H1 (cell line): ENCODE results near the gene CPEB1. TPM values are rescaled to one million over a fixed set of nuclear protein-coding genes. Genes with fewer than 3 reads are reported as not detected.

Experiments
- CTCF ChIA-PET: fragments of 300-600 bp; sonication (Branson Sonifier 250); formaldehyde crosslinking; loops from one replicate; lab custom pipeline; 2021; ENCODE audit not compliant: partially characterized antibody; lab: Charles Lee
- POLR2A ChIA-PET: fragments of 300-600 bp; sonication (Branson Sonifier 250); formaldehyde crosslinking; loops from one replicate; lab custom pipeline; 2021; ENCODE audit warnings: inconsistent platforms; ENCODE audit not compliant: partially characterized antibody; lab: Charles Lee
- DNase-seq, 2 experiments: peaks; one replicate each; pipeline versions ENCODE4 v3.0.0 to v3.0.0-alpha.2; 2010 to 2022; ENCODE audit warnings: low spot score in 2 of 2, low read depth in 1 of 2, mixed read lengths in 1 of 2
- FAIRE-seq: peaks from 2 replicates; lab custom pipeline; 2011; peaks lifted over from hg19 to GRCh38; lab: Jason Lieb, UNC
- H2AFZ ChIP-seq: 2 replicates; pipeline ENCODE4 v1.8.1; 2012; ENCODE audit warnings: low read length, inconsistent platforms
- H2AK5ac ChIP-seq: 2 replicates; pipeline ENCODE4 v1.6.1; 2013; ENCODE audit warnings: low read depth, low read length
- H2BK120ac ChIP-seq: replicated peaks from 2 replicates; pipeline ENCODE3; 2013; ENCODE audit warnings: low read depth, low read length, inconsistent platforms
- H2BK12ac ChIP-seq: 2 replicates; pipeline ENCODE4 v1.6.1; 2013; ENCODE audit warnings: low read depth, low read length
- H2BK15ac ChIP-seq: 2 replicates; pipeline ENCODE4 v1.6.1; 2013; ENCODE audit warnings: low read length
- H2BK20ac ChIP-seq: 2 replicates; pipeline ENCODE4 v1.6.1; 2013; ENCODE audit warnings: low read length
- H2BK5ac ChIP-seq: 2 replicates; pipeline ENCODE4 v1.6.1; 2013; ENCODE audit warnings: low read depth, low read length
- H3K14ac ChIP-seq: 2 replicates; pipeline ENCODE4 v1.6.1; 2013; ENCODE audit warnings: inconsistent platforms; ENCODE audit not compliant: insufficient read length
- H3K18ac ChIP-seq: 2 replicates; pipeline ENCODE4 v1.6.1; 2013; ENCODE audit warnings: low read length; ENCODE audit errors: extremely low read depth
- H3K23ac ChIP-seq: 2 replicates; pipeline ENCODE4 v1.6.1; 2013; ENCODE audit warnings: inconsistent platforms; ENCODE audit not compliant: insufficient read length
- H3K23me2 ChIP-seq: 2 replicates; pipeline ENCODE4 v1.6.1; 2013; ENCODE audit warnings: low read depth, low read length
- H3K27ac ChIP-seq: 2 replicates; pipeline ENCODE4 v1.6.1; 2011; ENCODE audit warnings: low read depth, low read length, inconsistent platforms
- H3K27me3 ChIP-seq, 4 experiments: replicated peaks in 1 of 4; 1 replicate in 1 of 4; 2 replicates in 3 of 4; pipeline versions ENCODE4 v1.6.1 to v1.8.1; 2011 to 2013; ENCODE audit warnings: low read length in 3 of 4, mild to moderate bottlenecking in 3 of 4, inconsistent platforms in 2 of 4, mixed read lengths in 2 of 4, moderate library complexity in 1 of 4; ENCODE audit not compliant: control insufficient read depth in 3 of 4, insufficient read depth in 3 of 4; ENCODE audit errors: extremely low read depth in 1 of 4
- H3K36me3 ChIP-seq, 4 experiments: 2 replicates each; pipeline versions ENCODE4 v1.6.1 to v1.8.1; 2011 to 2013; ENCODE audit warnings: mild to moderate bottlenecking in 4 of 4, low read length in 3 of 4, moderate library complexity in 2 of 4, control low read depth in 1 of 4, inconsistent platforms in 1 of 4; ENCODE audit not compliant: insufficient read depth in 4 of 4, control insufficient read depth in 2 of 4
- H3K4ac ChIP-seq: replicated peaks from 2 replicates; pipeline ENCODE3; 2013; ENCODE audit warnings: low read length, low read depth, mixed read lengths, inconsistent platforms; ENCODE audit not compliant: insufficient read length
- H3K4me1 ChIP-seq, 4 experiments: replicated peaks in 1 of 4; 1 replicate in 1 of 4; 2 replicates in 3 of 4; pipeline versions ENCODE4 v1.6.1 to v1.8.1; 2011 to 2013; ENCODE audit warnings: low read length in 3 of 4, inconsistent platforms in 2 of 4, mixed read lengths in 1 of 4; ENCODE audit not compliant: insufficient read depth in 4 of 4, control insufficient read depth in 3 of 4
- H3K4me2 ChIP-seq, 2 experiments: 2 replicates each; pipeline versions ENCODE4 v1.6.1 to v1.8.1; 2011 to 2013; ENCODE audit warnings: low read depth in 2 of 2, low read length in 2 of 2, control low read depth in 1 of 2, inconsistent platforms in 1 of 2, mild to moderate bottlenecking in 1 of 2; ENCODE audit not compliant: insufficient read depth in 1 of 2
- H3K4me3 ChIP-seq, 4 experiments: fragments of 200-600, 300-600 bp in 1 of 4; sonication (generic), shearing (Covaris generic), sonication (Bioruptor Twin) in 1 of 4; 2 replicates each; pipeline versions ENCODE4 v1.5.1 to v1.8.1; 2011 to 2016; ENCODE audit warnings: low read length in 4 of 4, low read depth in 3 of 4, control low read depth in 2 of 4, inconsistent platforms in 2 of 4, mild to moderate bottlenecking in 2 of 4, mixed read lengths in 1 of 4, moderate library complexity in 1 of 4; ENCODE audit not compliant: insufficient read depth in 2 of 4; ENCODE audit errors: extremely low read depth in 1 of 4
- H3K56ac ChIP-seq: replicated peaks from 2 replicates; pipeline ENCODE3; 2013; ENCODE audit warnings: low read depth, mild to moderate bottlenecking, mixed read lengths, low read length, inconsistent platforms; ENCODE audit not compliant: insufficient read length
- H3K79me1 ChIP-seq: 2 replicates; pipeline ENCODE4 v1.6.1; 2013; ENCODE audit warnings: low read depth, low read length, control low read depth
- H3K79me2 ChIP-seq, 2 experiments: 2 replicates each; pipeline versions ENCODE4 v1.6.1 to v1.8.1; 2012 to 2013; ENCODE audit warnings: low read length in 2 of 2, mild to moderate bottlenecking in 2 of 2, inconsistent platforms in 1 of 2; ENCODE audit not compliant: insufficient read depth in 2 of 2, control insufficient read depth in 1 of 2
- H3K9ac ChIP-seq, 4 experiments: replicated peaks in 1 of 4; 1 replicate in 1 of 4; 2 replicates in 3 of 4; pipeline versions ENCODE4 v1.6.1 to v1.8.1; 2011 to 2013; ENCODE audit warnings: low read depth in 3 of 4, low read length in 3 of 4, control low read depth in 2 of 4, mild to moderate bottlenecking in 2 of 4, moderate library complexity in 2 of 4, inconsistent platforms in 1 of 4; ENCODE audit errors: extremely low read depth in 1 of 4
- H3K9me3 ChIP-seq, 2 experiments: 2 replicates each; pipeline versions ENCODE4 v1.6.1 to v1.8.1; 2012 to 2013; ENCODE audit warnings: mild to moderate bottlenecking in 2 of 2, moderate library complexity in 2 of 2, control low read depth in 1 of 2, inconsistent platforms in 1 of 2, low read depth in 1 of 2, low read length in 1 of 2, mixed read lengths in 1 of 2; ENCODE audit not compliant: insufficient read depth in 2 of 2
- H4K20me1 ChIP-seq, 2 experiments: replicated peaks in 1 of 2; 2 replicates each; pipeline versions ENCODE3 to v1.8.1; 2011 to 2013; ENCODE audit warnings: inconsistent platforms in 2 of 2, low read length in 2 of 2, mild to moderate bottlenecking in 1 of 2; ENCODE audit not compliant: insufficient read depth in 2 of 2, control insufficient read depth in 1 of 2
- H4K5ac ChIP-seq: 2 replicates; pipeline ENCODE4 v1.6.1; 2013; ENCODE audit warnings: low read length, low read depth, mixed read lengths, inconsistent platforms; ENCODE audit not compliant: insufficient read length
- H4K8ac ChIP-seq: 2 replicates; pipeline ENCODE4 v1.8.0; 2013; ENCODE audit warnings: mild to moderate bottlenecking, moderate library complexity, low read length, inconsistent platforms; ENCODE audit not compliant: insufficient read depth; ENCODE audit errors: extremely low read depth
- H4K91ac ChIP-seq: replicated peaks from 2 replicates; pipeline ENCODE3; 2013; ENCODE audit warnings: low read length, mixed read lengths, inconsistent platforms; ENCODE audit not compliant: insufficient read length
- RAD21 ChIP-seq, 2 experiments: IDR thresholded peaks in 1 of 2; conservative IDR thresholded peaks in 1 of 2; 2 replicates each; pipeline ENCODE4 v1.6.1; 2011; ENCODE audit warnings: low read depth in 2 of 2, low read length in 2 of 2, improper control_type of control experiment in 1 of 2, inconsistent platforms in 1 of 2, mild to moderate bottlenecking in 1 of 2, moderate library complexity in 1 of 2
- YY1 ChIP-seq: IDR thresholded peaks from 2 replicates; pipeline ENCODE4 v1.6.1; 2011; ENCODE audit warnings: low read depth, mild to moderate bottlenecking, low read length
- WGBS, 2 experiments: shearing (Covaris generic) in 1 of 2; methylation state at CpG; one replicate each; pipeline versions ENCODE4 v1.1.6 to v1.1.7; 2013 to 2015; ENCODE audit warnings: low lambda C conversion rate in 2 of 2, mixed read lengths in 2 of 2, inconsistent platforms in 1 of 2, low coverage in 1 of 2, missing lambda C conversion rate in 1 of 2; ENCODE audit not compliant: insufficient replicate concordance in 2 of 2, insufficient coverage in 1 of 2, insufficient read length in 1 of 2; ENCODE audit errors: extremely low coverage in 1 of 2, missing lambda C conversion rate in 1 of 2; 5-methylcytosine and 5-hydroxymethylcytosine counted together
- polyA plus RNA-seq, 7 experiments: library from polyadenylated mRNA; depleted of rRNA in 3 of 7; stranded (reverse) in 5 of 7; unstranded in 2 of 7; fragments of >200 nt in 5 of 7; fragments of 200-250 nt in 2 of 7; gene quantifications; 1 replicate in 5 of 7; 2 replicates in 1 of 7; 4 replicates in 1 of 7; pipeline versions ENCODE4 v1.2.1 to v1.2.3, GENCODE V29; 2011 to 2013; ENCODE audit warnings: missing spikeins in 2 of 7, mixed read lengths in 2 of 7
- total RNA-seq: library from RNA; stranded (reverse); fragmentation: NEBNext Ultra II Directional; extraction: Animal tissue kit (Norgen Biotek cat#: 25700); gene quantifications from 2 replicates; pipeline ENCODE4 v1.2.1, GENCODE V29; 2021

The CPEB1 gene
- total and polyA plus RNA-seq, 2 of the 8 experiments (the other 6 are each of a cell fraction or from before 2014, with no cell fraction given) = 4.4 to 4.5 TPM

- H3K14ac ChIP-seq = no peak overlapping the region
- WGBS, 2 experiments = 93% methylated on average over 5 of the region's 5 CpGs; no CpG with 5 or more reads in 1 of the 2 experiments
- H4K91ac ChIP-seq = no peak overlapping the region
- H4K8ac ChIP-seq = no peak overlapping the region
- no peak overlapping the region for H3K9ac ChIP-seq
- H2BK12ac ChIP-seq = no peak overlapping the region
- H3K27me3 ChIP-seq = no peaks in the 10 kb centered on the region; a peak in 3 of 7 replicates
- no peak overlapping the region for H2BK20ac ChIP-seq
- no peaks in the 10 kb centered on the region for H3K36me3 ChIP-seq
- no peaks in the 10 kb centered on the region; the same call in 1 of the 2 replicates for H3K23me2 ChIP-seq
- H3K9me3 ChIP-seq = 0 out of 4 replicates have a peak, but pooled peaks cover 0 to 2% of the 10 kb centered on the region in 2 experiments
- no peak for DNase-seq
- H3K27ac ChIP-seq = no peak overlapping the region
- H2BK15ac ChIP-seq = no peak overlapping the region
- no peak overlapping the region for H2BK5ac ChIP-seq
- H2BK120ac ChIP-seq = no peak overlapping the region
- no peak overlapping the region for H3K4ac ChIP-seq
- no peak overlapping the region for H2AFZ ChIP-seq
- no peaks in the 10 kb centered on the region for H3K4me1 ChIP-seq
- H3K56ac ChIP-seq = no peak overlapping the region
- no peak overlapping the region for H3K18ac ChIP-seq
- no peaks in the 10 kb centered on the region for H3K79me2 ChIP-seq
- CTCF ChIA-PET = interaction anchor here (1.7 kb wide), 1 partner anchor 42 kb away, joined by 4 read pairs; no protein-coding TSS in a partner anchor
- peaks cover 0 to 10% of the 10 kb centered on the region in 2 experiments for H4K20me1 ChIP-seq
- H3K23ac ChIP-seq = no peak overlapping the region
- POLR2A ChIA-PET = interaction anchor here (1.2 to 1.3 kb wide), 2 partner anchors 12 to 387 kb away, joined by 3 to 4 read pairs; no protein-coding TSS in a partner anchor
- no peak overlapping the region for H4K5ac ChIP-seq
- H3K4me2 ChIP-seq = no peak overlapping the region
- no peak overlapping the region for H2AK5ac ChIP-seq
- no peak for FAIRE-seq
- TF ChIP-seq YY1 = no peak
- TF ChIP-seq RAD21 (IDR thresholded peaks at IDR 0.05 in 1 of 2, conservative IDR thresholded peaks at IDR 0.05 in 1 of 2; ENCODE audit: low read depth in 2 of 2, low read length in 2 of 2) = no peak
- H3K4me3 ChIP-seq = no peak overlapping the region
- no peaks in the 10 kb centered on the region for H3K79me1 ChIP-seq
Measured at GRCh38 chr15:82664021-82664420, 16.9 kb upstream of the CPEB1 start.
